SK-N-MC (cell line): ENCODE results near the gene WDR70.
"Not testable (repeated sequence)": the region's sequence is repeated elsewhere in the genome, so short reads cannot be mapped to it uniquely, and the experiment has no call there.

Experiments
- DNase-seq: peaks from one replicate; pipeline ENCODE4 v3.0.0-alpha.2; 2011; ENCODE audit warnings: low read depth, low spot score
- H3K27ac ChIP-seq: fragments of 200-600 bp; sonication (generic); 2 replicates; pipeline ENCODE4 v1.5.1; 2016; ENCODE audit warnings: mixed run types
- H3K36me3 ChIP-seq: fragments of 200-600 bp; sonication (generic); 2 replicates; pipeline ENCODE4 v1.6.1; 2017; ENCODE audit warnings: antibody characterized with exemption, low read length, mixed read lengths; ENCODE audit not compliant: insufficient read depth
- H3K4me3 ChIP-seq: fragments of 200-600 bp; sonication (generic); 2 replicates; pipeline ENCODE4 v1.5.1; 2016
- H3K9ac ChIP-seq: fragments of 200-600 bp; sonication (generic); 2 replicates; pipeline ENCODE4 v1.8.0; 2017; ENCODE audit warnings: mixed run types, mixed read lengths; ENCODE audit not compliant: insufficient read length
- H3K9me3 ChIP-seq: fragments of 200-600 bp; sonication (generic); 2 replicates; pipeline ENCODE4 v1.6.1; 2017; ENCODE audit warnings: low read depth, mild to moderate bottlenecking, antibody characterized with exemption, low read length, moderate library complexity, mixed read lengths
- EZH2 ChIP-seq: fragments of 200-600 bp; sonication (generic); IDR thresholded peaks from one replicate; pipeline ENCODE4 v1.6.1; 2017; ENCODE audit warnings: antibody characterized with exemption
- FOXP2 ChIP-seq: optimal IDR thresholded peaks from 2 replicates; pipeline ENCODE3; 2011; ENCODE audit warnings: mild to moderate bottlenecking, moderate library complexity; ENCODE audit not compliant: insufficient read depth; ENCODE audit errors: extremely low read length, control extremely low read depth
- POLR2AphosphoS5 ChIP-seq: IDR thresholded peaks from 2 replicates; pipeline ENCODE4 v1.6.1; 2012; ENCODE audit warnings: mild to moderate bottlenecking, low read depth, low read length, borderline replicate concordance

Gene WDR70

GRCh38 chr5:37496902-37497445, 117.9 kb downstream of the WDR70 start:
- Histone ChIP-seq H3K9ac (no peak overlapping the region), H3K4me3 (no peak overlapping the region), H3K36me3 (0 out of 2 replicates have a peak, but pooled peaks cover under 1% of the 10 kb centered on the region), H3K9me3 (no peaks in the 10 kb centered on the region), H3K27ac (no peak overlapping the region)
- TF ChIP-seq POLR2AphosphoS5: no peak
- no peak for TF ChIP-seq EZH2
- TF ChIP-seq FOXP2: no peak
- DNase-seq: no peak

DNA sequence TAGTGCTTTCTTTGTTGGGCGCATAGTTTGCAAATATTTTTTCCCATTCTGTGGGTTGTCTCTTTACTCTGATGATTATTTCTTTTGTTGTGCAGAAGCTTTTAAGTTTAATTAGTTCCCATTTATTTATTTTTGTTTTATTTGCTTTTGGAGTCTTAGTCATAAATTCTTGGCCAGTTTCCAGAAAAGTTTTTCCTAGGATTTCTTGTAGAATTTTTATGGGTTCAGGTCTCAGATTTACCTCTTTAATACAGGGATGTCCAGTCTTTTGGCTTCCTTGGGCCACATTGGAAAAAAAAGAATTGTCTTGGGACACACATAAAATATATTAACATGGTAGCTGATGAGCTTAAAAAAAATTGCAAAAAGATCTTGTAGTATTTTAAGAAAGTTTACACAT, 122.0 kb downstream of the WDR70 start:
- no peak overlapping the region for H3K4me3 ChIP-seq
- DNase-seq: no peak
- TF ChIP-seq POLR2AphosphoS5 (no peak), FOXP2 (no peak), EZH2 (no peak)
- H3K27ac ChIP-seq: no peak overlapping the region
- no peaks in the 10 kb centered on the region for H3K36me3 ChIP-seq
- H3K9me3 ChIP-seq: no peaks in the 10 kb centered on the region
- H3K9ac ChIP-seq: no peak overlapping the region

GRCh38 chr5:37506241-37506640, 127.1 kb downstream of the WDR70 start:
- Histone ChIP-seq H3K36me3 (no peaks in the 10 kb centered on the region), H3K9ac (no peak overlapping the region), H3K9me3 (no peaks in the 10 kb centered on the region), H3K27ac (no peak overlapping the region), H3K4me3 (no peak overlapping the region)
- no peak for TF ChIP-seq POLR2AphosphoS5
- TF ChIP-seq EZH2: no peak
- TF ChIP-seq FOXP2: no peak
- DNase-seq: no peak

DNA sequence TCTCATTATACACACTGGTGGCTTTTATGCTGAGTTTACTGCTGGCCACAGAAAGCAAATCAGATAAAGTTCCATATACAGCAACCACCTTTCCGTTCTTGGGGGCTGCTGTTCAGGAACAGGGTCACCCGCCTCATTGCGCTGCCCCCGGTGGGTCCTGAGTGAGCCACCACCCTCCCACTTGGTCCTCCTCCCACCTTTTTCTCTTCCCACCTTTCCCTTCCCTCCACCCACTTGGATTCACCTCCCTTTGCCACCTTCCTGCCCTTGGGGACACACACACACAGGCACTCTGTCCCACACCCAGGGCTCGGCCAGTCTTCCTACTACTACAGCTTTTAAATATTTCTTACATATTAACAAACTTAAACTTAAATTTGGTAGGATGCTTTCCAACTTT, 127.6 kb downstream of the WDR70 start:
- H3K9me3 ChIP-seq: no peaks in the 10 kb centered on the region
- TF ChIP-seq FOXP2 (no peak), EZH2 (no peak), POLR2AphosphoS5 (no peak)
- H3K4me3 ChIP-seq: no peak overlapping the region
- DNase-seq: no peak
- no peaks in the 10 kb centered on the region for H3K36me3 ChIP-seq
- no peak overlapping the region for H3K9ac ChIP-seq
- H3K27ac ChIP-seq: no peak overlapping the region

GRCh38 chr5:37511646-37512045, 132.5 kb downstream of the WDR70 start:
- no peak for TF ChIP-seq EZH2
- no peak for TF ChIP-seq FOXP2
- TF ChIP-seq POLR2AphosphoS5: no peak
- no peak overlapping the region for H3K4me3 ChIP-seq
- H3K9ac ChIP-seq: no peak overlapping the region
- H3K27ac ChIP-seq: no peak overlapping the region
- no peak for DNase-seq
- no peaks in the 10 kb centered on the region for H3K9me3 ChIP-seq
- no peaks in the 10 kb centered on the region for H3K36me3 ChIP-seq

DNA sequence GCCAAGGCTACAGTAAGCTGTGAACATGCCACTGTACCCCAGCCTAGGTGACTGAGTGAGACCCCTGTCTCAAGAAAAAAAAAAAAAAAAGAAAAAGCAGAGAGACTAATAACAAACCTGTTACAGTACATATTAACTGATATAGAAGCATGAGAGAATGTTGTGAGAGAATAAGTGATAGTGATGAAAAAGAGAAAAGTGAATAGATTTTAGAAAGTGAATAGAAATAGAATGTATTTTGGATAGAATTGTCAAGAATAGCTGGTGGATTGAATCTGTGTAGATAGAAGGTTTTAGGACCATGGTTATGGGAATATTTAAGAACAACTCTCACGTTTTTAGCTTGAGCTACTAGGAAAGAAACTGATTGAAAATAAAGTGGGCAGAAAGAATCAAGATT, 135.8 kb downstream of the WDR70 start:
- H3K4me3 ChIP-seq: no peak overlapping the region
- TF ChIP-seq POLR2AphosphoS5: no peak
- TF ChIP-seq EZH2: no peak
- TF ChIP-seq FOXP2: no peak
- no peak overlapping the region for H3K27ac ChIP-seq
- no peaks in the 10 kb centered on the region for H3K9me3 ChIP-seq
- no peak overlapping the region for H3K9ac ChIP-seq
- no peaks in the 10 kb centered on the region; the same call in 1 of the 2 replicates for H3K36me3 ChIP-seq
- DNase-seq: no peak

GRCh38 chr5:37517686-37518085, 138.6 kb downstream of the WDR70 start:
- Histone ChIP-seq H3K9ac (no peak overlapping the region), H3K27ac (no peak overlapping the region), H3K36me3 (no peaks in the 10 kb centered on the region; the same call in 1 of the 2 replicates), H3K4me3 (no peak overlapping the region), H3K9me3 (no peaks in the 10 kb centered on the region)
- TF ChIP-seq POLR2AphosphoS5 (no peak), FOXP2 (no peak), EZH2 (no peak)
- DNase-seq: no peak

- not testable (repeated sequence) for H3K9me3 ChIP-seq, H3K27ac ChIP-seq, H3K4me3 ChIP-seq, DNase-seq, H3K36me3 ChIP-seq, H3K9ac ChIP-seq
These were observed 139.2 kb downstream of the WDR70 start for GRCh38 chr5:37518356-37518755.

GRCh38 chr5:37519304-37519703, 140.2 kb downstream of the WDR70 start:
- no peak overlapping the region for H3K4me3 ChIP-seq
- H3K9me3 ChIP-seq: no peaks in the 10 kb centered on the region
- H3K36me3 ChIP-seq: no peaks in the 10 kb centered on the region; the same call in 1 of the 2 replicates
- TF ChIP-seq EZH2 (no peak), POLR2AphosphoS5 (no peak), FOXP2 (no peak)
- H3K9ac ChIP-seq: no peak overlapping the region
- no peak overlapping the region for H3K27ac ChIP-seq
- DNase-seq: no peak

DNA sequence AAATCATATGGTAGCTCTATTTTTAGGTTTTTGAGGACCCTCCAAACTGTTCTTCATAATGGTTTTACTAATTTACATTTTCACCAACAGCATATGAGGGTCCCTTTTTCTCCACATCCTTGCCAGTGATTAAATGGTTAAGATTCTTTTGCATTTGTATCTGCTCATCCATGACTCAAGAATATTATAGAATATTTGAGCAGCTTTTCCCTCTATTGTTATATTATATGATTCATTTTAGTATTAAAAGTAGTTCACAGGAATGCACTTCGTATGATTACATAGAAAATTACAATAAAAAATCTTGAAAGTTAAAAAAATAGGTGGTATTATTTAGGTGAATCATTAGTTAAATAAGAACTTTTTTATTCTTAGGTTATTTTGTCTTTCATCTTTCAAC, 140.7 kb downstream of the WDR70 start:
- TF ChIP-seq POLR2AphosphoS5 (no peak), FOXP2 (no peak), EZH2 (no peak)

More for the DNA sequence above, 140.7 kb downstream of the WDR70 start:
- Histone ChIP-seq H3K4me3 (no peak overlapping the region), H3K9ac (no peak overlapping the region), H3K36me3 (no peaks in the 10 kb centered on the region; the same call in 1 of the 2 replicates), H3K27ac (no peak overlapping the region), H3K9me3 (no peaks in the 10 kb centered on the region)
- no peak for DNase-seq
